HG03280 (cell line): ENCODE data around the gene HIVEP3.
"Not testable (repeated sequence)": the region's sequence is repeated elsewhere in the genome, so short reads cannot be mapped to it uniquely, and the experiment has no call there.

Experiments
- ATAC-seq: cut with Tn5 transposase; IDR thresholded peaks from one replicate; pipeline ENCODE4 v1.9.1; 2021; ENCODE audit warnings: mild to moderate bottlenecking, moderate library complexity; ENCODE audit not compliant: unreplicated experiment

Gene HIVEP3

DNA sequence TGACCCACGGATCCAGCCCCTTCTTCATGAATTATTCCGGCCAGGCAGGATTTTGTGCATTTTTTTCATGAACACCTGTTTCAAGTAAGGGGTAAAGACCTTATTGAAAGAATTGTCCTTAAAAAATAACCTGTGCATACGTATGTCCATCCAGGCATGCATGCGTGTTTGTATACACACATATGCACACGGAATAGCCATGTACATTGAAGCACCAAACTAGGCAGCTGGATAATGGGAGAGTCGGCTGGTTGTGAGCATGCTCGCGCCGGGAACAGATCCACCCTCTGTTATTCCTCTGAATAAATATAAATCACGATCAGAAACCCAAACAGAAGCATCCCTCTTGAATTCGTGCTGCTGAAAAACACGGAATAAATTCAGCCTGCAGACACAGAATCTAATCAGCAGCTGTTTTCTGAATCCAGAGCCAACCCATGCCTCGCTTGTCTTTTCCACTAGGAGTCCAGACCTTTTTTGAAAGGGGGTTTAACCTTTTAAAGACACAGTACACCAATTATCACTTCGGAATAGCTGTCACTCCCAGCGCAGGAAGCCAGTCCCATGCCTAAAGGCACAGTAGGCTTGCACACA lies at the start of gene HIVEP3:
HIVEP3 (minus strand) TSS at position 473 of the 594 bp plus-strand sequence.
- ATAC-seq: no peak

DNA sequence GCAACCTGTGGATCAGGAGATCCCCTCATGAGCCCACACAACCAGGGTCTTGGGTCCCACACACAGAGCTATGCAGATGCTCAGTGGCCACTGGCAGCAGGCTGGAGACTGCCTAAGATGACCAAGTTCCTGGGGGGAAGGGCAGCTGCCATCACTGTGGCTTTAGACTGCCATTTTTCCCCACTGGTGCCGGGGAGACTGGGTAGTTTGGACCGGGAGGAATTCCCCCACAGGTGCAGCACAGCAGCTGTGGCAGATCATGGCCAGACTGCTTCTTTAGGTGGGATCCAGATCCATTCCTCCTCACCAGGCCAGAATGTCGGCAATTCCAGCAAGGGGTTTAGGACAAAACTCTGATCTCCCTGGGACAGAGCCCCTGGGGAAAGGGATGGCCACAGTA lies 45.7 kb upstream of the HIVEP3 start:
- no peak for ATAC-seq

DNA sequence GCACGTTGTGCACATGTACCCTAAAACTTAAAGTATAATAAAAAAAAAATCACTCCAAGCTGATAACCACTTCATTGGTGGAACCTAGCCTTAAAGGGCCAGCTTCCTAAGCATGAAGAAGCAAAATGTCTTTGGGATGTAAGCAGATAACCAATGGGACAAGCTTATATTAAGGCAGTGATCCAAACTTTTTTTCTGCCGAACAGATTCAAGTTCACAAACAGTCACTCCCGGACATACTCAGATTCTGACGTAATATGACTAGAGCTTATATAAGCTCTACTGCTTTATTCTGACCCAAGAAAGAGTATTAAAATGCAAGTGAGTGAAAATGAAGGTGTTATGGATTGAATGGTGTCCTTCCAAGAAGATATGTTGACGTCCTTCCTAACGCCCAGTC lies 44.9 kb upstream of the HIVEP3 start:
- ATAC-seq: no peak

DNA sequence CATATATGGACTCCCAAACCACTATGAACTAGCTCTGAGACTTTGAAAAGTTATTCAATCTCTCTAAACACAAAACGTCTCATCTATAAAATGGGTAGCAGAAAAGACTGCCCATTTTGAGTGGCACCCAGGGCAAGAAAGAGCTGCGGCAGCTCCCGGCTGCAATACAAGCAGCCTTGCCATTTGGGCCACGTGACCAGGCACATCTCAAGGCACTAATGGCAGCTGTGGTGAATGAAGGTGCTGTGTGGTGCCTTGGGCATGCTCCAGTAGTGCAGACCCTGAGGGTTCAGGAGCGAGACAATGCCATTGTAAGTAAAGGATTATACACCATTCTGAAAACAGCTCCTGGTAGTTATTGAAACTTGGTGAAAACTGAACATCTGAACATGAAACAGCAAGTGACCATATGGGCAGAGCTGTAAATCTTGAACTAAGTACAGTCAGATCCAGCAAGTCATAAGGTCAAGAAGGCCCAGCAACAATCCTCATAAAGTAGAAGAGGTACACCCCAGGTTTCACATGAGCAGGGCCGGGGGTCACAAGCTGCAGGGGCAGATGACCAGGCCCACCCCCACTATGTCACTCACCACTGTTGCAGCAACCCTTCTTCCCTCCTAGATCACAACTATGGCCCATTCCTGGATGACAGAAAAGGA lies 39.4 kb upstream of the HIVEP3 start:
- no peak for ATAC-seq

DNA sequence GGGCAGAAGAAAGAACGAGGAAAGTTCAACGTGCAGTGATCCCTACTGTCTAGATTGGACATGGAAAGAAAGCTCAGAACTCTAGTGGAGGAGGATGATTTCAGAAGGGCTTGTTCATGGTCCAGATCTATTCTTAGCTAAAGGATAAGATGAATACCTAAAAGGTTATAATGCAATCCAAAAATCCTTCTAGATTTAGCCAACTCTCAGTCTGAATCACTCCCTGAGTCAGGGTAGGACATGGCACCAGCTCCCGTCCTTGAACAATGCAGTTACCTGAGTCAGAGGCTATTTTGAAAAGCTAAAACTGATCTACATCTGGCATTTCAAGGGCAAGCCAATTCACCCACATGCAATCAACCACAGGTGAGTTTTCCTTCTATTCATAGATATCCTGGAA lies 38.8 kb upstream of the HIVEP3 start:
- ATAC-seq: no peak

DNA sequence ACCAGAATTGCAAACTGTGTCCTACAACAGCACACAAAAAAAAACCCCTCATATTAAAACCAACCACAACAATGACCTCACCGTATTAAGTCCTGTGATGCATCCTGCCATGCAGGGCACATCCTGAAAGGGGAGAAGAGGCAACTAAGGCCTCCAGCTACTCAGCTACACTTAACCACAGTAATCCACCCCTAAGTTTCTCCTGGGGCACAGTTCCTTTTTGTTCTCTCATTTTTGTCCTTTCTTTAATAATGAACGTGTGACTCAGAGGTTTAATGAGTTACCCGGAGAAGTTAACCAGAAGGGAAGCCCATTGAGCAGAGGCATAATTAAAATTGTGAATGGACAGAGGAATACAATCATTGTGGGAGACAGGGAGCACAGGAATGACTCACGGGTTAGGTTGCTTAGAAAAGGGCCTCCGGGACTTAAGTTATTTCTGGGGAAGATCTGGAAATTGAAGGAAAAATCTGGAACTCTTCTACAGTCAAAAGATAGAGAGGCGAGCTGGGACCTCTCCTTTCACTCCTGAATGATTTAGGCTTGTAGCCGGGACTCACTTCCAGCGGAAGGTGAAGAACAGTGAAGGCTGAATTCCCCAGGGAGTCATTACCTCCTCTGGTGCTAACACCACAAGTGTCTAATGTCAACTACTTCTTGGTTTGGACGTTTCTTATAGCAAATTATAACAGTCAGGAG lies 36.9 kb upstream of the HIVEP3 start:
- no peak for ATAC-seq

DNA sequence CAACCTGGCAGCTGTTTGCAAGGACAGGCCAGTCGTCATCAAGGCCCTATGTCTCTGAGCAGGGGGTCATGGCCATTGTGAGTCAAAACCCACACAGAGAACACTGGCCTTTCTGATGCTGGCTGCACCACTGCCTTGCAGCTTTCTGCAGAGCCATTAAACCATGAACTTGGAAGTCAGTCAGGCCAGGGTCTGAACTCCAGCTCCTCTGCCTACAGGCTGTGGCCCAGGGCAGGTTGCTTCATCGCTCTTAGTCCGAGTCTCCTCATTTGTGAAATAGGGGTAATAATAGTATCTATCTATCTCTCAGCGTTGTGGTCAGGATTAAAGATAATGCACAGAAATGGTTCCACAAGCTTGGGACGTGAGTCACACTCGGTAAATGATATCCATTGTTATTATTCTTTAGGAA lies 35.8 kb upstream of the HIVEP3 start:
- ATAC-seq: no peak

DNA sequence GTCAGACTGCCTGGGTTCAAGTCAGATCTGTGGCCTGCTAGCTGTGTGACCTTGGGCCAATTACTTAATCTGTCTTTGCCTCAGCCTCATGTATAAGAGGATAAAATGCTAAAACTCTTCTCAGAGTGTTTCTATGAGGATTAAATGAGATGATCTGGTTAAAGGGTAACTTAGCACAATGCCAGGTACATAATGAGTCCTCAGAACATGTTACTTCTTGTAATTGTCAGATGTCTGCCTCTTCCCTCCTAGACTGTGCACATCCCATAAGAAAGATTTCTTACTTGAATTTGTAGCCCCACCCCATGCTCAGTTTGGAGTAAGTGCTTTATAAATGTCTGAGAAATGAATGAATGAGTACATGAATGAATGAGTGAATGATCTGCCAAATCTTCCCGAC lies 34.6 kb upstream of the HIVEP3 start:
- no peak for ATAC-seq

DNA sequence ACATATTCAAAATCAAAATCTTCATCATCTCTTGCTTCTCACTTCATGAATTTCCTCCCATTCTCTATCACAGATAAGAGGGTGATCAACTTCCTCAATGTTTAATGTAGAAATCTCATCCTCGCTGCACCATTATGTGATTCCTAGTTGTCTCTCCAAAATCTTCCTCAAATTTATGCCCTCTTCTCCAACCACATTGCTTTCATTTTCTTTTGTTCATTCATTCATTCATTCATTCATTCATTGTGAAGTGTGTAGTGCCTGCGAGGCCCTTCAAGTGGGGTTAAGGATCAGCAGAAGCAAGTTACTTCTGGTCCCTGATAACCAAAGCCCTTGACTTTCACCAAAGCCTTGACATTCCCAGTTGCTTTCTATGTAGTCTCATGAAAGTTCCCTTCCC lies 33.5 kb upstream of the HIVEP3 start:
- ATAC-seq: no peak

DNA sequence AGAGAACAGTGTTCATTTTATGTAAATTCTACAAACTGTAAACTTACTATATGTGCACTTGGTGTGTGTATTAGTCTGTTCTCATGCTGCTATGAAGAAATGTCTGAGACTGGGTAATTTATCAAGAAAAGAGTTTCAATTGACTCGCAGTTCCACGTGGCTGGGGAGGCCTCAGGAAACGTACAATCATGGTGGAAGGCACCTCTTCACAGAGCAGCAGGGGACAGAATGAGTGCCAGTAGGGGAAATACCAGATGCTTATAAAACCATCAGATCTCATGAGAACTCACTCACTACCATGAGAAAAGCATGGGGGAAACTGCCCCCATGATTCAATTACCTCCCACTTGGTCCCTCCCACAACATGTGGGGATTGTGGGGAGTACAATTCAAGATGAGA lies 32.8 kb upstream of the HIVEP3 start:
- ATAC-seq: not testable (repeated sequence)

DNA sequence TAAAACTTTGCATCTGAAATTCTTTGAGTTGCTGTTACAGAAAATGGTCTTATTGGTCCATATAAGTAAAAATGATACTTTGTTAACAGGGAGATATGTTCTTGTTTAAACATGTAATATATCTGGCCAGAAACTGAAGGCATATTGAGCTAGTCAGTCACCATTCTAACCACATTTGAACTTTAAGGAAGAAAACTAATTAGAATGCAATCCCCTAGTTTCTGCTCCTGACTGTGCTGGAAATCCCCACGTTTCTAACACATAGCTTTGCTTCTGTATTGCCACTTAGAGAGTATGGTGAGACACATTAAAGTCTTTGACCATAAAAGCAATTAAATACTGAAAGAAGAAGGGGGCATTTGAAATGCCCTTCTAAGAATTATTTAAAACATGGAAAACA lies 32.1 kb upstream of the HIVEP3 start:
- no peak for ATAC-seq

DNA sequence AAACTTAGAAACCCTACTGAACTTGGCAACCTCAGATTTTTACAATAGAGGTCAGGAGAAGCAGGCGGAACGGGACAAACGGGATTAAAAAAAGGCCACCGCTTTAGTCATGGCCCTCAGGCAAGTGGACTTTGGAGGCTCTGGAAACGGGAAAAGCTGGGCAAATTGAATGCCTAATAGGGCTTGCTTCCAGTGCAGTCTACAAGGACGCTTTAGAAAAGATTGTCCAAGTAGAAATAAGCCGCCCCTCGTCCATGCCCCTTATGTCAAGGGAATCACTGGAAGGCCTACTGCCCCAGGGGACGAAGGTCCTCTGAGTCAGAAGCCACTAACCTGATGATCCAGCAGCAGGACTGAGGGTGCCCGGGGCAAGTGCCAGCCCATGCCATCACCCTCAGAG lies 27.2 kb upstream of the HIVEP3 start:
- ATAC-seq: not testable (repeated sequence)

DNA sequence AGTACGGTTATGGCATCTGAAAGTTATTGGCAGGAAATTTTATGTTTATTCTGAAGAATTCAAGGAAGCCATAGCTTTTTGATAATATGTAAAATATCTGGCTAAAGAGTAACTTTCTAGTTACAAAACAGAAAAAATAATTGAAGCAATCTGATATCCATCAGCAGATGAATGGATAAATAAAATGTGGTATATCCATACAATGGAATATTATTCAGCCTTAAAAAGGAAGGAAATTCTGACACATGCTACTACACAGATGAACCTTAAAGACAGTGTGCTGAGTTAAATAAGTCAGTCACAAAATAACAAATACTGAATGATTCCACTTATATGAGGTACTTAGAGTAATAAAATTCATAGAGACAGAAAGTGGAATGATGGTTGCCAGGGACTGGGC lies 25.0 kb upstream of the HIVEP3 start:
- ATAC-seq: no peak

DNA sequence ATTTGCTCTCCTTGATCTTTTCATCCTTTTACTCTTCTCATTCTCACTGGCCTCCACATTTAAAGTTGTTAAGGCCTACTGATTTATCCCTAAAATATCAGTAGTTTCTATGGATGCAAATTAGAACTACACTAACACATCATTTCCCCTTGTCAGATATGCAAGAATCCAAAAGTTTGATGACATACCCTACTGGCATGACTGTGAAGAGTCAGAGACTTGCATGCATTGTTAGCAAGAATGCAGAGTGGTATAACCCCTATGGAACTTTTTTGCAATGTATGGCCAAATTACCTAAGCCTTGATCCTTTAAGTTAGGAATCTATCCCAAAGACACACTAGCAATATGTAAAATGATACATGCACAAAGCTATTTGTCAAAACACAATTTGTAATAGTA lies 23.6 kb upstream of the HIVEP3 start:
- ATAC-seq: no peak

DNA sequence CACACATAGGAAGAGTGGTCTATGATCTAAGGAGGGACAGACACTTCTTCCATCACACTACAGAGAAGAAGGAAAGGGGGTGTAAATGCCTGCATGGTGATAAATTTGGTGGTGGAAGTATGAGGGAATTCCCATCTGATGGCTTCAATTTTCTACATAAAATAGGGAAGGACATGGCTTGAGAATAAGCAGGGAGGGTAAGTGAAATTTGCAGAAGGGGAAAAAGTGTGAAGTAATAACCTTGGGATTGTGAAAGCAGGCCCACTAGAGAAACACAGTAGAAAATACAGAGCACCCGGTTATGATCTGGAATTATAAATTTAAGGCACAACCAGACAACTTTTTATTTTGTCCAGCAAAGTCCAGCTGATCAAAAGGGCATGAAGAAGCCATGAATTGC lies 22.7 kb upstream of the HIVEP3 start:
- ATAC-seq: no peak

DNA sequence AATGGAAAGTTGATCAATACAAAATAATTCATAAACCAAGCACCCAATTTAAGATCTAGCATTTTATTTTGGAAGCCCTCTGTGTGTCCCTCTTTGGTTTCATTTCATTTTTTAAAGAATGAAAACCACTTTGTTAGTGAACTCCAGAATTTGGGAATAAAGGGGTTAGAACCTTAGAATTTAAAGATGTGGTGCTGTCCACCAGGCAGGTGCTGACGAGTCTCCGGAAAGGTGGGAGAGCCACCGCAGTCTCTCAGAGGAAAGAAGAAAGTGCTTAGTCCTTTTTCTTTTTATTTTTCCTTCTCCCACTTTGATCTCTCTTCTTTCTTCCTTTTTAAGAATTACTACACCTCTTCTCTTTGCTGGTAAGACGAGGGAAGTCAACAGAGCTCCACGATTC lies 20.5 kb upstream of the HIVEP3 start:
- ATAC-seq: no peak

DNA sequence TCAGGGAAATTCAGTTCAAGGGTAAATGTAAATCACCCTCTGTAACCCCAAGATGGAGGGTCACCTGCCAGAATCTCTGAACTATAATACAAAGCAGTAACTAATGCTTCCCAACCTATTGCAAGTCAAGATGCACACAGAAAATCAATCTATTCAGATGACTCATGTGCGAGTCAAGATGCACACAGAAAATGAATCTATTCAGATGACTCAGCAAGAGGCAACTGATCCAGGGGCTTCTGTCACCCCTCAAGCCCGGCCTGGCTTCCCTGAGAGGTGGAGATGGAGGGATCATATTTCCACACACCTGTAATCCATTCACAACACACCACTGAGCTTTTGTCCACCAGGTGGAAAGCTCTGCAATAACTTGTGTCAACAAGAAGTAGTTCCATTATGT lies 17.4 kb upstream of the HIVEP3 start:
- no peak for ATAC-seq

DNA sequence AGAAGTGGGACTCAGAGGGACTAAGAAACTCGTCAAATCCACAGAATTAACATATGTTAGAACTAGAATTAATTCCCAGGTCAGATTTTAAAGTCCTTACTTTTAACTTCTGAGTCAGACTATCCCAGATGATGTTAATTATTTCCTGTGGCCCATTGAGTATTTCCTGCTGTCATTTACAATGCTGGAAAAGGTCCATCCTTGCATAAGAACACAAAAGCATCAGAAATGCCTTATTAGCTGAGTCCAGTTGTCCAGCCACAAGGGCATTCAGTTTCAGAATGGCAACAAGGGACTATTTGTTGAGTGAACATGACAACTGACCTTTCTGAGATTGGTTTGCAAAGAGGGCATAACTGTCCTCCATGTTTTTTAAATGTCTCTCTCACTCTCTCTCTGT lies 16.5 kb upstream of the HIVEP3 start:
- no peak for ATAC-seq

DNA sequence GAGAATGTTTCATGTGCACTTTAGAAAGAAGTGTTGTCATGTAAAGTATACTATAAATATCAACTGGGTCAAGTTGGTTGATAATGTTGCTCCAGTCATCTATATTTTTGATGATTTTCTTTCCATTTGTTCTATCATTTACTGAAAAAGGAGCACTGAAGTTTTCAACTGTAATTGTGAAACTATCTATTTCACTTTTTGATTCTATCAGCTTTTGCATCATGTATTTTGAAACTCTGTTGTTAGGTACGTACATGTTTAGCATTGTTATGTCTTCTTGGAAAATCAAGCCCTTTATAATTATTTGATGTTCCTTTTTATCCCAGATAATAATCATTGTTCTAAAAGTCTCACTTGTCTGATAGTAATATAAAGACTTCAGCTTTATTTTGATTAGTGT lies 14.4 kb upstream of the HIVEP3 start:
- no peak for ATAC-seq

DNA sequence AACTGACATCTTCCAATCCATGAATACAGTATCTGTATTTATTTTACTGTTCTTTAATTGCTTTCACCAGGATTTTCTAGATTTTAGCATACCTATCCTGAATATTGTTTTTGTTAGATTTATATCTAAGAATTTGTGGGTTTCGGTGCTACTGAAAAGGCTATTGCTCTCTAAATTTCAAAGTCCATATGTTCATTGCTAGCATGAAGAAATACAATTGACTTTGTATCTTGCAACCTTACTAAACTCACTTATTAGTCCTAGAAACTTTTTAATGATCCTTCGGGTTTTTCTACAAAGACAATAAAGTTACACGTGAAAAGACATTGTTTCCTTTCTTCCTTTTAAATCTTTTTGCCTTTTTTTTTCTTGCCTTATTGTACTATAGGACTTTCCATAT lies 12.9 kb upstream of the HIVEP3 start:
- no peak for ATAC-seq

DNA sequence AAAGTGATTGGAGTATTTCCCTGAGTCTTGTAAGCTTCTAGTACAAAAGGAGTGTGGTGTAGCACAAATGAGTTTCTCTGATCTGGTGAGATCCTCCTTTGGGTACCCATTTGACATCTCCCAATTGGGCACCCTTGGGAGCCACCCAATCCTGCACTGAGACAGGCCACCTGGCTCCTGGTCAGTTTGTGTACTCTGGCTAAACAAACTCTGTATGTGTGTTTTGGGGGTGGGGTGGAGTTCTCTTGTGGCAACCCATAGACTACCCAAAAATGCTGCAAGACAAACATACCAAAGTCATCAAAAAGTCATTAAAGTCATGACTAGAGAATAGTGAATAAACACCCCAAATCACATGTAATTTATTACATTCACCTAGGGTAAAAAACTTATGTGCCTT lies 8.4 kb upstream of the HIVEP3 start:
- ATAC-seq: no peak

DNA sequence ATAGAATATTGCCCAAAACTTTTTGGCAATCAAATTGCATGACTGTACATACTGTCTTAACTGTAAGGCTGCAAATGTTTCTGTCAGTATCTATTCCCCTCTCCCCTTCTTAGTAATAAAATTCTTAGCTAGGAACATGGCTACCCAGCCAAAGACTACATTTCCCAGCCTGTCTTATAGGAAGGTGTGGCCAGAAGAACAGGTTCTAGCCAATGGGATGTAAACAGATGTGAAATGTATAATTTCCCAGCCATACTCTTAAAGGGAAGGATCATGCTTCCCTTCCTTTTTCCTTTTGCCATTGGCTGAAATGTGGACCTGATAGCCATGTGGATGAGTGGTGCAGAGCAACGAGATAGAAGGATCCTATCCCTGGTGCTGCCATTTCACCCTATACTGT lies 7.0 kb upstream of the HIVEP3 start:
- no peak for ATAC-seq

DNA sequence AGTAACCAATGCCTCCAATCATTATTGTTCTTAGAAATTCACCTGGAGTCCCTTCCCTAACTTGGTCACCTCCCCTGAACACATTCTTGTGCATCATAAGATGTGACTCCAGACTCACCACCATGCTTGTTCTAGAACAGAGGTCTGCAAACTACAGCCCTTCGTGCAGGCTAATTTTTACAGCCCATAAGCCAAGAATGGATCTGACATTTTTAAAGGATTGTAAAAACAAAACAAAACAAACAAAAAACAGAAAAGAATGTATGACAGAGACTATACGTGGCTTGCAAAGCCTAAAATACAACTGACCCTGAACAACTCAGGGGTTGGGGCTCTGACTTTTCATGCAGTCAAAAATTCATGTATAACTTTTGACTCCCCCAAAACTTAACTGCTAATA lies 6.2 kb upstream of the HIVEP3 start:
- ATAC-seq: no peak
